Measurements from ENCODE around the gene FUT7.
"Not testable (repeated sequence)": the region's sequence is repeated elsewhere in the genome, so short reads cannot be mapped to it uniquely, and the experiment has no call there.

Gene FUT7

DNA sequence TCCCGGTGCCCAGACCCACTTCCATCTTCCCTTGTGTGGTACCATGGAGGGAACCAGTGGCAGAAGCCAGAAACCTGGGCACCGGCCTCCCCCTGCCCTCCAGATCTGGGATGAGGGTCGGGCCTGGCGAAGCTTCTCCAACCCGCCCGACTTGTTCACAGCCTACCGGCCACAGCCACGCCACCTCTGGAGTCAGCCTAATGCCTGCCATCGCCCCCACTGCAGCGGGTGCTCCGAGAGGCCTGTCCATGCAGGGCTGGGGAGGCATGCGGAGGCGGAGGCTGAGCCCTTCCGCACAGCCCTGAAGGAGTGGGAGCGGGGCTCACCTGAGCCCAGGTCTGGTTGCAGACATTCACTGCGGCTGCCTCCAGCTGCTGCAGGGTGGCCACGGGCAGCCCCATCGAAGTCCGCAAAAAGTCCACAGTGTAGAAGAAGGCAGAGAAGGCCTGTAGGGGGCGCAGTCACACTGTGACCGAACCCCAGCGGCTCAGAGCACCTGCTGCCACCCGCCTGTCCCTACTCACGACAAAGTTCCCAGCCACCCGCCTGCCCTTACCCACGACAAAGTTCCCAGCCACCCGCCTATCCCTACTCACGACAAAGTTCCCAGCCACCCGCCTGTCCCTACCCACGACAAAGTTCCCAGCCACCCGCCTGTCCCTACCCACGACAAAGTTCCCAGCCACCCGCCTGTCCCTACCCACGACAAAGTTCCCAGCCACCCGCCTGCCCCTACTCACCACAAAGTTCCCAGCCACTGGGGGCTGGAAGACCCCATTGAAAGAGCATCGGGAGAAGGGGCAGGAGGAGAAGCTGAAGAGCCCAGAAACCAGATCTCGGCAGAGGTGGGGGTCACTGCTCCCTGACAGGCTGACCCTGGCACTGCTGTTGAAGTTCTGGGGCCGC is 17.9 kb upstream of the FUT7 start:
- DNase-seq = peak in 1 of 2 experiments; percentile 56

DNA sequence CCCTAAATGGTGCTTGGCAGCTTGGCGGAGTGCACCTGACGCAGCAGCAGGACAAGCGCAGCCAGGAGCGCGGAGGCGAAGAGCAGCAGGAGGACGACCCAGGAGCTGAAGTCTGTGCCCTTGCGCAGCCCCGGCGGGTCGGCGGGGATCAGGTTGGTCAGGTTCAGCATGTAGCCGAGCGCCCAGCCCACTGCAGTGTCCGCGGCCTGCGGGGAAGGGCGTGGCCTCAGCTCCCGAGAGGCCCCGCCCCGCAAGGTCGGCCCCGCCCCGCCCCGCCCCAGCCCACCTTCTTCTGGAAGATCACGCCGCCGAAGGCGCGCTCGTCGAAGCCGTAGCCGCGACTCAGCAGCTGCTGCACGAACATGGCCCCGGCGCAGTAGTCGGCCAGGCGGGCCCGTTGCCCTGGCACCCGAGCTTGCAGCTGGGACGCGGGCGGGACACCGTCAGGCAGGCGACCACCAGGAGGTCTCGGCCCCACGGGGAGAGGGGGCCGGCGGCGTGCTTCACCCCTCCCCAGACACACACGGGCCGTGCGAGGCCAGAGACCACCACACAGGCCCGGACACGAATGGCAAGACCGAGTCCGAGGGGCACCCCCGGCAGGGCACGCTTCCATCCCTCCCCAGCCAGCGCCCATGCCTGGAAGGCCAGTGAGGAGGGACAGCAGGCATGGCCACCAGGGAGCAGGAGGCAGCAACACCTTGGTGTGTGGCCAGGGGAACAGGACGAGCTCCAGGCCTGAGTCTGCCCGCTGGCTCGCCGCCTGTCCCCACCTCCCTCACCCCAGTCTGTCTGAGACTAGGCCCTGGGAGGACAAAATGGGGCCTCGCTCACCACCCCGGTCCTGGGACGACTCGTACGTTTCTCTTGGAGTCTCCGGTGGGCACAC is 17.0 kb upstream of the FUT7 start:
- DNase-seq = no peak

DNA sequence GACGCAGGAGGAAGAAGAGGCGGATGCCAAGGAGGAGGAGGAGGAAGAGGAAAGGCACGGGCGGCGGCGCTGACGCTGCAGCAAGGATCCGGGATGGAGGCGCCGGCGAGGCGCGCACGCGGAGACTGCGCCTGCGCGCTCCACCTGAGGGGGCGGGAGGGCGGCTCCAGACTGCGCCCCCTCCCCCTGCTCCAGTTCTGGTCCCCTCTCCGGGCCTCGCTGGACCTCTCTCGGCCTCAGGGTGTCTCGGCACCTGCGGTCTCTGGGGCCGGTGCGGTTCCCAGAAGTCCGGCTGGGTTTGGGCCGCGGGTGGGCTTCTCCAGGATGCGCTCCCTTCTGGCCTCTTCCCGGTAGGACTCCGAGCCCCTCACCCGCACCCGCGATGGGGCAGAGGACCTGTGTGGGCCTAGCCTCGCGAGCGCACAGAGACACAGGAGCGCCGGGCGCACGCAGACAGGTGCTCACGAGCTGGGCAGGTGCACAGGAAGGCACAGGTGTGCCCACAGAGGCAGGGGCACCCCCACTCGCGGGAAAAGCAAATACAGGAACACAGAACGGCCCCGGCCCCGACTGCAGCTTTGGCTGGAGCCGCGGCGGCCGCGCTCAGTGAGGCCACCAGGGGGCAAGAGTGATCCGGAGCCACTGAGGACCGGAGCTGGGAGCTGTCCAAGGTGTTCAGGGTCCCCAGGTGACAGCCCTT is 14.3 kb upstream of the FUT7 start, which contains the start of gene NPDC1:
Gene NPDC1, minus strand, starts transcription at position 90 of the 700 bp plus-strand sequence. CDS start 188 bp downstream, outside the sequence.
- DNase-seq = peak; percentile 65 to 79

DNA sequence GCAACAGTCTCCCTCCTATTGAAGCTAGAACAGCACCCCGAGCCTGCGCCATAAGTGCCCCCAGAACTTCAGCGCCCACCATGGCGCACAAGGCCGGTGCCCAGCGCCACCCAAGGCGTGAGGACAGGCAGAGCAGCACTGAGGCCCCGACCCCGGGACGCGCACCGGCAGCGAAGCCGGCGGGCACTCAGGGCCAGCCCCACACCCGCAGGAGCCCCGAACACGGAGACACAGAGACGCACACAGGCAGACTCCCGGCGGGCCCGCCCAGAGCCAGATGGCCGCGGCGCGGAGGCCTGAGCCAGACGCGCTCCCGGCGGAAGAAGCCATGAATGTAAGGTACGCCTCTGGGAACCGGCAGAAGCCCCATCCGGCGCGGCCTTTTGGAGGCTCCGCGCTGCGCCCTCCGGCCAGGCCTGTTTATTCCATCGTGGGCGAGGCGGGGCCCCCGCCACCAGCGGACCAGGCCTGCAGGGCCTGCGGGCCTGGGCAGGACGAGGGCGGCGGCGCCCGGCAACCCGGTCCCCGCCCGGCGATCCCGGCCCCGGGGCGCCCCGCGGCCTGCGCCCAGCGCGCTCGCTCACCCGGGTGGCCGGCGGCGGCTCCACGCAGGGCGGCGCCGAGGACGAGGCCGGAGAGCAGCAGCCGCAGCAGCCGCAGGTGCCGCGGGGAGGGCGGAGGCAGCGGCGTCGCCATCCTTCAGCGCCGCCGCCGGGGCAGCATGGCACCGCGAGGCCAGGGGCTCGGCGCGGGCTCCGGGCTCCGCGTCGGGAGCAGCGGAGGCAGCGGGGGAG is 13.6 kb upstream of the FUT7 start:
- DNase-seq = no peak

DNA sequence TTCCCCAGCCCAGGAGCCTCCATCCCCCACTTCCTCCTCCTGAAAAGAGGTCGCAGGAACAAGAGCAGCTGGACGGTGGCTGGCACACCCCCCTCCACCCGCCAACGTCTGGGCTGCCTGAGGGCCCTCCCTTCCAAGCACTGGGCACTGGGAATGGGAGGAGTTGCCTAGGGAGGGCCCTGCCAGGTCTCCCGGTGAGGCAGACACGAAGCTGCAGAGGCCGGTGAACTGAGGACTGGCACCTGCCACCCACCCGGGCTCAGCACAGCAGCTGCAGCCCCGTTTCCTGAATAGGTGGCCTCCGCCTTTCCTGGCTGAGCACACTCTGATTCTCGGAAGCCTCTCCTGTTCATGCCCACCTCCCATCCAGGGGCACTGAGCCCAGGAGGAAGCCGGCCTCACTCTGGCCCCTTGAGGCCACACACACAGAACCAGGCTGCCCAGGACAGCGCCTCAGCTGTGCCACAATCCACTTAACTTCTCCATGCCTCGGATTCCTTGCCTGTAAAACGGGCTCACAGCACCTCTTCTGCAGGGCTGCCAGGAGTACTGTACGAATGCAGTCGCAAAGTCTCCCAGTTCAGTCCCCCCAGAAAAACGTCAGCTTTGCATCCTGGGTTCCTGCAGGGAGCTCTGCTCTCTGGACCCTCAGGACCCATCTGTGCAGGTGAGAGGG is 12.8 kb upstream of the FUT7 start:
- DNase-seq = no peak

DNA sequence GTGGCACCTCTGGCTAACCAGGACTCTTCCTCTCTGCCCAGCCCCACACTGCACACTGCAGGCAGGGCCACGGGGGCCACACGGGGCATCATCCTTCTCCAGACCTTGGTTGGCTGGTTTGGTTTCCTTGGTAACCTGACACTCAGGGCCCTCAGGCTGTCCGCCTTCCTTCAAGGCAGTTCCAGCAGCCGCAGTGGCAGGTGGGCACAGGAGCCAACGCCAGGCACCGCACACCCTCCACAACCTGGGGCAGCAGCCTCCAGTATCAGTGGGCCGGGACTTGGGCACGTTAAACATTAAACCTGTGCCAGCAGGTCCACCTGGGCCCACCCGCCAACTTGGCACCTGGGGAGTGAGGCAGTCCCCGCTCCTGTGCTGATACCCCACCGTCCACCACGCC is 12.1 kb upstream of the FUT7 start:
- no peak for DNase-seq

DNA sequence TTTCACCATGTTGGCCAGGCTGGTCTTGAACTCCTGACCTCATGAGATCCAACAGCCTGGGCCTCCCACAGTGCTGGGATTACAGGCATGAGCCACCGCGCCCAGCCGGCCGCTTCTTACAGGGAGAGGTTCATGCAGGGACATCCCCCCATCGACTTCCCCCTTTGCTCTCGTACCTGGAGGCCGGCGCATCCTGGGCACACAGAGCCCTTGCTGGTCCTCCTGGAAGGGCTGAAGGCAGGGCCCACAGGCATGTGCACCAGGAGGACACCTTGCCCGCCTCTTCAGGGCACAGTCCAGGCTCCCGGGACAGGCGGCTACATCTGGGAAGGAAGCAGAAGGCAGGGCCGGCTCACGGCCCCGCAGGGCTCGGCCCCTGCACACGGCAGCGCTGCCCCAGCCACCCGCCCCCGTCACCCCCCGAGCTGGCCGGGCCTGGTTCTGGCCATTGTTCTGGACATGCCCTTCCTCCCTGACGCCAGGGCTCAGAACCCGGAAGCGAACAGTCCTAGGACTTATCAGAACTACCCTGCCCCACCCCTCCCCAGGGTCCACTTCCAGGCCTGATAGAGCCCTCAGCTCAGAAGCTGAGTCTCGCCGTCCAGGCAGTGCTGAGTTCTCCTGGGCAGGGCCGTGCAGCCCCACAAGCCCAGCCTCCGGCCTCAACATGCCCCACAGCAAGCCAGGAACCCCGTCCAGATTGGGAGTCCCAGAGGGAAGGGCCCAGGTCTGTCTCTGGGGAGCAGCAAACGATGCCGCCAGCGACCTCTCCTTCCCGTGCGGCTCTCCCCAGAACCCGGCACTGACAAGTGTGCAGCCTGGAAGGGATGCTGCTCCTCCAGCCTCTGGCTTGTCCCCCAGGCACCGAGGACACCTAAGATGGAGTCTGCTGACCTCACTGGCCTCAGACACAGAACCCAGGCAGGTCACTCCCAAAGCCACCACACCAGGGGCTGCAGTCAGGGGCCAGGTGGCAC is 11.2 kb upstream of the FUT7 start:
- no peak for DNase-seq

DNA sequence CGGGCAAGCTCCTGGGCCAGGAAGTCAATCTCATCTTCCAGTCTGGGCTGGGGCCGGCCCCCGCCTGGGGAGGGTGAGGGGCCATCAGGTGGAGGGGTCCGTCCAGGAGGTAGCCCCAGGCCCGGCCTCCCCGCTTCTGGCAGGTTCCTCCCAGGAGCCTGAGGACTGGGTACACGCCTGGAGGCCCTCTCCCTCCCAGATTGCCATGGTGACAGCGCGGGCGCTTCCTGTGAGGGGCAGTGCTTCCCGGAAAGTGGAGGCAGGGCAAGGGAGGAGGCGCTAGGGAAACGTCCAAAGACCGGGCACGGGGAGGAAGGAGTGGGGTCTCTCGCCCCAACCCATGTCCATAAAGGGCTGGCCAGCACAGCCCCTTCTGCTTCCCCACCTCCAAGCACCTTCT is 9.2 kb upstream of the FUT7 start:
- no peak for DNase-seq

DNA sequence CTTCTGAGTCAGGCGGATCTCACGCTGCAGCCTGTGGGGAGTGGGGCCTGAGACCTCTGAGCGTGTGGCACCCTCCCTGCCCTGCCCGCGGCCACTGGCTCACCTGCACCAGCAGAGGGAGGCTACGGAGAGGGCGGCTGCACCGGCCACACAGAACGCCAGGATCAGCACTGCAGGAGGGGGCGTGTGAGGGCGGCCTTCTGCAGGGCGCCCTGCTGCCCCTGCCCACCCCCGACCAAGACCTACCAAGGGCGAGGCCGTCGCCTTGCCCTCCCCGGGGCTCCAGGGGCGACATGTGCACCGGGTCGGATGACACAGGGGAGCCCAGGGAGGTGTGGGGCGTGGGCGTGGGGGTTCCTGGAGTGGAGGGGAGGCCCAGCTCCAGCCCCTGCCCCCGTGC is 8.7 kb upstream of the FUT7 start:
- no peak for DNase-seq

DNA sequence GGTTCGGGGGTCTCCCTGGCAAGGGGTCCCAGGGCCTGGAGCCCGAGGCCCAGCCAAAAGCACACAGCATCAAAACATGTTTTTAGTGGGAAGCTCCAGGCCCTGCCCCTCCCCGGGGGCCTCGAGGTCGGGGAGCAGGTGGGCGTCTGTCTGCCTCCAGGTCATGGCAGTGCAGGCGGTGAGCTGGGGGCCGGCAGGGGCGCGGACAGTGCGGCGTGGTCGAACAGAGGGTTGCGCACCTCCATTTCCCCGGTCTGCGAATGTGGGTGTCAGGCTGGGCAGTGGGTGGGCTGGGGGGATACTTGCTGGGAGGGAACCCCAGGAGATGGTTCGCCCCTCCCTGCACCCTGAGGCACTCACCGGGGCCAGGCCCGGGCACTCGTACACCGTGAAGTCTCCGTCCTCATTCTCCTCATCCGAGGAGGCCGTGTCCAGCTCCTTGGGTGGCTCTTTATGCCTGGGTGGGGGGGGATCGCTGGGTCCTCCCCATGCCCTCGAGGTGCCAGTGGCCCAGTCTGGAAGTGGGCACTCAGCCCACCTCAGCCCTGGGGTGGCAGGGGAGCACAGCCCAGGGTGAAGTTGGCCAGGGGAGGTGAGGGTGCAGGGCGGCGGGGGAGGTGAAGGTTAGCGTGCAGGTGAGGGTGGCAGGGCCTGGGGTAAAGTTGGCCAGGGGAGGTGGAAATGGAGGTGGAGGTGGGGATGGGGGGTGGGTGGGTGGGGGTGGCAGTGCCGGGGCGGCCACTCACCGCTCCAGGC is 7.9 kb upstream of the FUT7 start:
- no peak for DNase-seq

DNA sequence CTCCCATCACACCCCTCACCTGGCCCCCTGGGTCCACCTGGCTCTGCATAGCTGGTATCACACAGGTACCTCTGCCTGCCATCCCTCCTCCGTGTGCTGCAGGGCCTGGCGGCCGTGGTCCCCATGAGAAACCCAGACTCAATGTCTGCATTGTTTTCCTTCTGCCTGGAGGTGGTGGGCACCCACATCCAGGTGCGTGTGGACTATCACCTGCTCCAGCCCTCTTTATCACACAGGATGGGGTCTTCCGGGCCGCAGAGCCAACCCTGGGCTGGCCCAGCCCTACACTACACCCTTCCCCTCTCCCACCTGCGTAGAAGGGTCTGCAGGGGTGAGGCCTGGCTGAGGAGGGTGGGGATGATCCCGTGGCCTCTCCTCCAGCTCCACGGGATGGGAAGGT is 7.0 kb upstream of the FUT7 start:
- no peak for DNase-seq

DNA sequence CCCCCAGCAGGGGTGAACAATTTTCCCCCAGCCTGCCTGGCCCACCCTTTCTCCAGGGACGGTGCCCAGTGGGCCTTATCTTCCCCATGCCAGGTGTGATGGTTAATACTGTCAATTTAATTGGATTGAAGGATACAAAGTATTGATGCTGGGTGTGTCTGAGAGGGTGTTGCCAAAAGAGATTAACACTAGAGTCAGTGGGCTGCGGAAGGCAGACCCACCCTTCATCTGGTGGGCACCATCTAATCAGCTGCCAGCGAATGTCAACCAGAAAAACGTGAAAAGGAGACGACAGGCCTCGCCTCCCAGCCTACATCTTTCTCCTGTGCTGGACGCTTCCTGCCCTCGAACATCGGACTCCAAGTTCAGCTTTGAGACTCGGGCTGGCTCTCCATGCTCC is 5.6 kb upstream of the FUT7 start:
- DNase-seq = no peak

DNA sequence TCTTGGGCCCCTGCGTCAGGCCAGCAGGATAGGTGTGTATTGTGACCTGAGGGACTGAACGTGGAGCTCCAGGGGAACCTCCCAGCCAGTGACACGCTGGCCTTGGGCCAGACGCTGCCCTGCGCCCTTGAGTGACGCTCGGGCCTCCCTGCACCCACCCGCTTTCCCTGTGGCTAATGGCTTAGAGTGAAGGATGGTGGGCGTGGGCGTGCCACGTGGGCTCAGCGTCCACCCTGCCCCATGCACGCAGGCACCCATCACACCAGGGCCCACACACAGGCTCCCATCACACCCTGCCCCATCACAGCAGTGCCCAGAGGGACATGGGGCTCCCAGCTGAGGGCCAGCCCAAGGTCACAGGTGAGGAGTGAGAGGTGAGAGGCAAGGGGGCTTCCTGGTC is 5.1 kb upstream of the FUT7 start:
- no peak for DNase-seq

DNA sequence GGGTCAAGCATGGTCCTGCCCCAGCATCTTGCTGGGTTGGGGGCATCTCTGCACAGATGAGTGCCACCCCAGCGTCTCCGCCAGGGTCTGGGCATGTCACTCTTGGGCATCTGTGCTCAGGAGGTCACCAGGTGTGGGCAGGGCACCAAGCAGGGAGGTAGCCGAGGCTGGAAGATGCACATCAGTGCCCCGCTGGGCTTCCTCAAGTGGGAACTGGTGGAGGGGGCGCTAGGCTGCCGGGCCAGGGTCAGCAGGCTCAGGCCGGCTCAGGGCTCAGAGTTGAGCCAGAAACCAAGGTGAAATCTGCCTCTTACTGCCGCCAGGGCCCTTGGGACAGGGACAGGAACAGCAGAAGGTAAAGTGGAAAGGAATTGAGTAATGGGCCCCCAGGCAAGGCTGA is 4.0 kb upstream of the FUT7 start:
- no peak for DNase-seq

DNA sequence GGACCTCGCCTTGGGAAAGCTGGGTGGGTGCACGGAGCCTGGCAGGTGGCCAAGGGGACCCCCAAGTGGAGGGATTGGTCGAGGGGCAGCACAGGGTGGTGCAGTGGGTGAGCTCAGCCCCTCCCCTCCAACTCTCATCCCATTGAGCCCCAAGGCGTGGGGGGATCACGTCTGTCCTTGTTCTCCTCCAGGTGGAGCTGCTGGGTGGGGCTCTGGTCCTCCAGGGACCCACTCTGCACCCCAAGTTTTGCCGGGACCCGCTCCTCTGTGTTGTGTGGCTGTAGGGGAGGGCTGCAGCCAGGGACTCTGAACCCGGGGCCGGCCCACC is 3.6 kb upstream of the FUT7 start:
- no peak for DNase-seq

DNA sequence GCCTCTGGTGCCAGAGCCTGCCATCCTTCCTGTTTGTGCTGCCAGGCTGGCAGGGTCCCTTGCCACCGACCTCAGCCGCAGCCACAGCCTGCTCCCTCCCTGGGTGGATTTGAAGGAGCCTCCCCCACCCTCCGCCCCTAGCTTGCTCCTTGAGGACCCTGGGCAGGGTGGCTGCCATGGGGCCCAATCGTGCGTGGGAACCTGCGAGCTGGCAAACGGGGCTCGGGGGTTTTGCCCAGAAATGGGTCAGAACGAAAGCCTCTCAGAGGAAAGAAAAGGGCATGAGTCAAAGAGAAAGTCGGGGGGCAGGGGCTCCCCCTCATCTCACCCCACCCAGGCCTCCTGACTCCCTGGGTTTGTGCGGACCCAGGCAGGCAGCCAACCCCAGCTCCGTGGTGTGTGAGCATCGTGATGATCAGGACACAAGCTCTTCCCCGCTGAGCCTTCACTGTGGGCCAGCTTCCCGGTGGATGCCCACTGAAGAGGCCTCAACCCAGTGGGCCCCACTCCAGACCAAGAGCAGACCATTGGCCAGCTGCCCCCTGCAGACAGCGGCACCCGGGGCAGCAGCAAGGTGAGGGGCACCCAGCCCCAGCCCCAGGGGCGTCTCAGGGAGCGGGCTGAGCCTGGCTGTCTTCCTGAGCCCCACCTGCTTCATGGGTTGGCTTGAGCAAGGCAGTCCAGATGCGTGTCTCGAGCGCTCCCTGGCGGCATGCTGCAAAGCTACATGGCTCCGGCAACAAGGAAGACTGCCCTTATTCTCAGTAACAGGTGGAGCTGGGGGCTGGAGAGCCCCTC is 3.0 kb upstream of the FUT7 start:
- DNase-seq = peak; percentile 81 to 88

DNA sequence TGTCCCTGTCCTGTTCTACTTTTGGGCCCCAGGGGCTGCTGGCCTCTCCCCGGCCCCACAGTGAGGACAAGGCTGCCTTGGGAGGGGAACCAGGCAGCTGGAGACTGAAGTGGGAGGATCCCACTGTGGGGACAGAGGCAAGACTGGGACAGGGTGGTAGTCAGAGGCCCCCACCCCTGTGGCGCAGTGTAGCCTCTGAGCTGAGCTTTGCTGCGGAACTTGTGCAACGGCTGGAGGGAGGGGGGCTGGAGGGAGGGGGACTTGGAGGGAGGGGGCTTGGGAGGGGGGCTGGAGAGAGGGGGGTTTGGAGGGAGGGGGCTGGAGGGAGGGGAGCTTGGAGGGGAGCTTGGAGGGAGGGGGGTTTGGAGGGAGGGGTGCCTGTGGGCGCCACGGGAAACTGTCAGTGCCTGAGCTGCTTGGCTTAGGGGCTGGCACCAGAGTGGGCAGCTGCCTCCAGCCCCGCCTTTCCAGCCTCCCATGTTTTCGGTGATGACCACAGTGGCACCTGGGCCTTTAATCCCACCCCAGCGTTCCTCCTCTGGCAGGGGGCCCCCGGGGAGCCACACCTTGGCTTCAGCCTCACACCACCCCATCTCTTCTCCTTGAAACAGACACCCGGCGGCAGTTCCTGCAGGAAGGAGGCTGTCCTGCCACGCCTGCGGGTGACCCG is 2.3 kb upstream of the FUT7 start:
- no peak for DNase-seq

DNA sequence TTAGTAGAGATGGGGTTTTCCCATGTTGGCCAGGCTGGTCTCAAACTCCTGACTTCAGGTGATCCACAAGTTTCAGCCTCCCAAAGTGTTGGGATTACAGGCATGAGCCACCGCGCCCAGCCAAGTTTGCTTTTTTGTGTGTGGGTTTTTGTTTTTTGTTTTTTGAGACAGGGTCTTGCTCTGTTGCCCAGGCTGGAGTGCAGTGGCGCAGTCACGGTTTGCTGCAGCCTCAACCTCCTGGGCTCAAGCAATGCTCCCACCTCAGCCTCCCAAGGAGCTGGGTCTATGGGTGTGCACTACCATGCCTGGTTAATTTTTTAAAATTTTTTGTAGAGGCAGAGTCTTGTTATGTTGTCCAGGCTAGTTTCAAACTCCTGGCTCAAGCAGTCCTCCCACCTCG is 1.6 kb upstream of the FUT7 start:
- not testable (repeated sequence) for DNase-seq

All from stimulated activated CD4-positive, alpha-beta T cell treated with anti-CD3 and anti-CD28 coated beads, Interleukin-4, amount 100 ng/mL, for 4 hours (primary cell).